SJCRH30 (cell line): ENCODE results near the gene SNX13. TPM values are rescaled to one million over a fixed set of nuclear protein-coding genes. Genes with fewer than 3 reads are reported as not detected.
"Not testable (repeated sequence)": the region's sequence is repeated elsewhere in the genome, so short reads cannot be mapped to it uniquely, and the experiment has no call there.

ENCODE experiments used
- DNase-seq, 2 experiments: peaks; one replicate each; pipeline ENCODE4 v3.0.0-alpha.2; 2015 to 2020
- H3K27ac ChIP-seq: fragments of 250-450 bp; sonication (Bioruptor Pico); 2 replicates; pipeline ENCODE4 v1.5.1; 2020; ENCODE audit warnings: mild to moderate bottlenecking, moderate library complexity
- H3K27me3 ChIP-seq: fragments of 250-450 bp; sonication (Bioruptor Pico); 2 replicates; pipeline ENCODE4 v1.5.1; 2020; ENCODE audit warnings: mild to moderate bottlenecking, moderate library complexity
- H3K36me3 ChIP-seq: fragments of 250-450 bp; sonication (Bioruptor Pico); 2 replicates; pipeline ENCODE4 v1.5.1; 2020; ENCODE audit warnings: mild to moderate bottlenecking, moderate library complexity
- H3K4me1 ChIP-seq: fragments of 250-450 bp; sonication (Bioruptor Pico); 2 replicates; pipeline ENCODE4 v1.5.1; 2020; ENCODE audit warnings: mild to moderate bottlenecking, moderate library complexity
- H3K4me3 ChIP-seq: fragments of 250-450 bp; sonication (Bioruptor Pico); 2 replicates; pipeline ENCODE4 v1.5.1; 2020; ENCODE audit warnings: mild to moderate bottlenecking, moderate library complexity
- H3K9me3 ChIP-seq: fragments of 250-450 bp; sonication (Bioruptor Pico); replicated peaks from 2 replicates; pipeline ENCODE4 v1.5.1; 2020; ENCODE audit warnings: mild to moderate bottlenecking, moderate library complexity
- total RNA-seq: library from RNA; depleted of rRNA; stranded (reverse); fragments of >200 nt; shearing (Covaris generic); gene quantifications from 2 replicates; pipeline ENCODE4 v1.2.3, GENCODE V29; 2014

Gene SNX13
- total RNA-seq, 1 experiment from 2014 or later = 37.1 TPM

DNA sequence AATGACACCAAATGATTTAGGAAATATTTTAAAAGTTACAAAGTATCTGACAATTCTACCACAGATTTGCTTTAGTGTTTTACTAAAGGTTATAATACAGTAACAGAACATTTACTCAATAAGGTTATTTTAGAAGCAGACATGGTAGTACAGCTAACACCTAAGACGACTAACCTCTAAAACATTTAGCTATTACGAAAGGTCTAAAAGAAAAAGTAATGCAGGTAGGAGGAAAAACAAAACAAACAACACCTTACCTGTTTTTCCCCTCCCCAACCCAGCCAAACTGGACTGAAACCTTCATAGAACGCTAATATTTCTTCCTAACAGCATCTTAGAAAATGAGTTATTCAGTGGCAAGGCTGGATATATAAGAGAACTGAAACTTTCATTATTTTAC is 111.3 kb downstream of the SNX13 start:
- DNase-seq = no peak
- Histone ChIP-seq H3K36me3 (peaks cover 14% of the 10 kb centered on the region), H3K9me3 (no peaks in the 10 kb centered on the region), H3K4me1 (no peaks in the 10 kb centered on the region), H3K27me3 (no peaks in the 10 kb centered on the region), H3K4me3 (no peak overlapping the region), H3K27ac (no peak overlapping the region)

DNA sequence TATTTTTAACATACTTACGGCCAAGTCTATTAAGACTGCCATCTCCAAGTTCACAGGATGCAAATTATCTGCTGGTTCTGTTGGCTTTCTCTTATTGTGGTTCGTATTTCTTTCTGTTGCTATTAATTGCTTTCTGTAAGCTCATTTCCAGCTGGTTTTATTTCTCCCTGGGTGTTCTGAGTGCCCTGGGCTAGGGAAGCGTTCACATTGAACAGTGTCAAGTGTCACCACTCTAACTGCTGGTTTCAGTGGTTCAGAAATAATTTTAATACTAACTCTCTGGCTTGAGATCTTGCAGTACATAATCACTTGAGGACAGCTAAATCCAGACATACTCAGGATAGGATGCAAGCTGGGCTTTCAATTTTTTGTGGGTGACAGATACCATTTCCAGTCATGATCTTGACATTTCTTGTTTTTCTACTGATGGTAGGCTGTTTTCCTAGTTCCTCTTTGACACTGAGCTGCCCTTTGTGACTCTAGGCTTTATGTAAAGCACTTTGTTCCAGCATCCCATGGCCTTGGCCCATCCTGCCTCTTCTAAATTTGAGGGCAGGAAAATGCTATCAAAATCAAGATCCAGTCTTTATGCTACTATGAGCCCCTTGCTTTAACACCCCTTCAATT is 117.6 kb downstream of the SNX13 start:
- Histone ChIP-seq H3K27me3 (no peaks in the 10 kb centered on the region), H3K4me1 (peaks cover 15% of the 10 kb centered on the region), H3K9me3 (no peaks in the 10 kb centered on the region), H3K4me3 (no peak overlapping the region), H3K27ac (no peak overlapping the region), H3K36me3 (peaks cover 10% of the 10 kb centered on the region)
- peak; percentile 53 to 77 for DNase-seq

DNA sequence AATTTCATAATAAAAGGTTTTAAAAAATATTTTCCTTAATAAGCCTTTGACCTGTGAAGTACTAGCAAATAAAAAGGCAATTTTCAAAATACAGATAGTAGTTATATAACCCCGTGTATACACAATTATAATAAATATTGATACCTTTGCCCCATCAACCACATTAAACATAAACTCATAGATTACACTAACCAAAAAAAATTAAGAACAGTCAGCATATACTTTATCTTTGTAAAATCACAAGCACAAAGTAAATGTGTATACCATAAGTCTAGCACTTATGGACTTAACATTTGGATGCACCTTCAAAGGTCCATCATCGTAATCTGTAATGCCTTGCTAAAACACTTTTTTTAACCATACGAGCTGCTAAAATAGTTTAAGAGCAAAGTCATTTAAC is 123.4 kb downstream of the SNX13 start:
- Histone ChIP-seq H3K4me1 (no peaks in the 10 kb centered on the region), H3K4me3 (no peak overlapping the region), H3K27ac (no peak overlapping the region), H3K36me3 (peaks cover 9% of the 10 kb centered on the region), H3K27me3 (no peaks in the 10 kb centered on the region), H3K9me3 (peaks cover 7% of the 10 kb centered on the region)
- no peak for DNase-seq

DNA sequence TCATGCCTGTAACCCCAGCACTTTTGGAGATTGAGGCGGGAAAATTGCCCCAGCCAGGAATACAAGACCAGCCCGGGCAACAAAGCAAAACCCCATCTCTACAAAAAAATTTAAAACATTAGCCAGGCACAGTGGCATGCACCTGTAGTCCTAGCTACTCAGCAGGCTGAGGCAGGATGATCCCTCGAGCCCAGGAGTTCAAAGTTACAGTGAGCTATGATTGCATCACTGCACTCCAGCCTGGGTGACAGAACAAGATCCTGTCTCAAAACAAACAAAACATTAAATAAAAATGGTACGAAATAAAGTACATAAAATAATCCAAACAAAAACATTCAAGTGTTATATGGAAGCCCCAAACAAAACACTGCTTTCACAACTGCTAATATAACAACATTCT is 125.0 kb downstream of the SNX13 start:
- Histone ChIP-seq H3K36me3 (peaks cover 9% of the 10 kb centered on the region), H3K9me3 (peaks cover 7% of the 10 kb centered on the region), H3K4me1 (no peaks in the 10 kb centered on the region), H3K27me3 (no peaks in the 10 kb centered on the region), H3K27ac (no peak overlapping the region), H3K4me3 (no peak overlapping the region)
- no peak for DNase-seq

DNA sequence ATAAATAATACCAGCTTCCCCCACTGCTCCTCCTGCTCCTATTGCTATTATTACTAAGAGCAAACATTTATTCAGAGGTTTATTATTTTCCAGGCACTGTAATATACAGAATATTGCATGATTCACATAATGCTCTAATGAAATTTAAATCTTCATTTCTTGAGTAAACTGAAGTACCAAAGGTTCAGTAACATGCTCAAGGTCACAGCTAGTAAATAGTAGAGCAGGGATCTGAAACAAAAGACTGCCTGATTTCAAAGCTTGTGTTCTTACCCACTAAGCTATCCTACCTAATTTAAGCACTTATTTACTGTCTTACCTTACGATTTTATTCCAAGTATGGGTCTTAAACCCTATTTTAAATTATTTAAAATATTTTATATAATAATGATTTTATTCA is 126.2 kb downstream of the SNX13 start:
- peaks cover 7% of the 10 kb centered on the region for H3K9me3 ChIP-seq
- no peak overlapping the region for H3K27ac ChIP-seq
- H3K4me3 ChIP-seq = no peak overlapping the region
- no peak for DNase-seq
- H3K36me3 ChIP-seq = peaks cover 9% of the 10 kb centered on the region
- H3K27me3 ChIP-seq = no peaks in the 10 kb centered on the region
- H3K4me1 ChIP-seq = no peaks in the 10 kb centered on the region

DNA sequence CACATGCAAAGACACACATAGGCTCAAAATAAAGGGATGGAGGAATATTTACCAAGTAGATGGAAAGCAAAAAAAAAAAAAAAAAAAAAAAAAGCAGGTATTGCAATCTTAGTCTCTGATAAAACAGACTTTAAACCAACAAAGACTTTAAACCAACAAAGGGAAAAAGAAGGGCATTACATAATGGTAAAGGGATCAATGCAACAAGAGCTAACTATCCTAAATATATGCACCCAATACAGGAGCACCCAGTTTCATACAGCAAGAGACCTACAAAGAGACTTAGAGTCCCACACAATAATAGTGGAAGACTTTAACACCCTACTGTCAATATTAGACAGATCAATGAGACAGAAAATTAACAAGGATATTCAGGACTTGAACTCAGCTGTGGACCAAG is 131.1 kb downstream of the SNX13 start:
- not testable (repeated sequence) for H3K9me3 ChIP-seq, H3K4me1 ChIP-seq, DNase-seq, H3K4me3 ChIP-seq, H3K27ac ChIP-seq, H3K27me3 ChIP-seq, H3K36me3 ChIP-seq

DNA sequence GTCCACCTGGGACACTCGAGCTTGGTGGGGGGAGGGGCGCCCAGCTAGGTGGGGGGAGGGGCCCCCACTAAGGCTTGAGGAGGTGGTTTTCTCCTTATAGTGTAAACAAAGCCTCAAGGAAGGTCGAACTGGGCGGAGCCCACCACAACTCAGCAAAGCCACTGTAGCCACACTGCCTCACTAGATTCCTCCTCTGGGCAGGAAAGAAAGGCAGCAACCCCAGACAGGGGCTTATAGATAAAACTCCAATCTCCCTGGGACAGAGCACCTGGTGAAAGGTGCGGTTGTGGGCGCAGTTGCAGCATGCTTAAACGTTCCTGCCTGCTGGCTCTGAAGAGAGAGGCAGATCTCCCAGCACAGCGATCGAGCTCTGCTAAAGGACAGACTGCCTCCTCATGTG is 133.1 kb downstream of the SNX13 start:
- Histone ChIP-seq H3K27me3 (no peaks in the 10 kb centered on the region), H3K4me1 (no peaks in the 10 kb centered on the region), H3K9me3 (peaks cover 3% of the 10 kb centered on the region), H3K36me3 (peaks cover 4% of the 10 kb centered on the region; the same call in 1 of the 2 replicates), H3K27ac (no peak overlapping the region), H3K4me3 (no peak overlapping the region)
- DNase-seq = no peak

DNA sequence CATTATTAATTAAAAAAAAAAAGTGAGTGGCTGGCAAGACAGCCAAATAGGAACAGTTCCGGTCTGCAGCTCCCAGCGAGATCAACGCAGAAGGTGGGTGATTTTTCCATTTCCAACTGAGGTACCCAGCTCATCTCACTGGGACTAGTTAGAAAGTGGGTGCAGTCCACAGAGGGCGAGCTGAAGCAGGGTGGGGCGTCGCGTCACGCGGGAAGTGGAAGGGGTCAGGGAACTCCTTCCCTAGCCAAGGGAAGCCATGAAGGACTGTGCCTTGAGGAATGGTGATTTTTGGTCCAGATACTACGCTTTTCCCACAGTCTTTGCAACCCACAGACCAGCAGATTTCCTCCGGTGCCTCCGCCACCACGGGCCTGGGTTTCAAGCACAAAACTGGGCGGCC is 133.7 kb downstream of the SNX13 start:
- Histone ChIP-seq H3K4me3 (no peak overlapping the region), H3K9me3 (no peaks in the 10 kb centered on the region; the same call in none of the 2 replicates), H3K4me1 (no peaks in the 10 kb centered on the region), H3K27ac (no peak overlapping the region), H3K36me3 (peaks cover 4% of the 10 kb centered on the region; the same call in 1 of the 2 replicates), H3K27me3 (no peaks in the 10 kb centered on the region)
- DNase-seq = no peak

DNA sequence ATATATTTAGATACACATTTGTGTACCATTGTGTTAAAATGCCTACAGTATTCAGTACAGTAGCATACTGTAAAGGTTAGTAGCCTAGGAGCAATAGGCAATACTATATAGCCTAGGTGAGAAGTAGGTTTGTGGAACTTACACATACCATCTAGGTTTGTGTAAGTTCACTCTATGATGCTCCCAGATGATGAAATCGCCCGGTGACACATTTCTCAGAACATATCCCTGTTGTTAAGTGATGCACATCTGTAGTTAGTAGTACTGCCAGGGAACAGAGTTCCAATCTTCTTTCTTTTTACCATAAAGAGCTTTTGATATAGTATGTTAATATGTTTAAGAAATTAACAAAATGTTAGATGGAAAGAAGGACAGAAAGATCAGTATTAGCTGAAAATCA is 138.2 kb downstream of the SNX13 start:
- H3K27ac ChIP-seq = no peak overlapping the region
- H3K36me3 ChIP-seq = peaks cover 4% of the 10 kb centered on the region
- H3K9me3 ChIP-seq = no peaks in the 10 kb centered on the region
- no peaks in the 10 kb centered on the region for H3K27me3 ChIP-seq
- no peaks in the 10 kb centered on the region for H3K4me1 ChIP-seq
- DNase-seq = no peak
- H3K4me3 ChIP-seq = no peak overlapping the region

DNA sequence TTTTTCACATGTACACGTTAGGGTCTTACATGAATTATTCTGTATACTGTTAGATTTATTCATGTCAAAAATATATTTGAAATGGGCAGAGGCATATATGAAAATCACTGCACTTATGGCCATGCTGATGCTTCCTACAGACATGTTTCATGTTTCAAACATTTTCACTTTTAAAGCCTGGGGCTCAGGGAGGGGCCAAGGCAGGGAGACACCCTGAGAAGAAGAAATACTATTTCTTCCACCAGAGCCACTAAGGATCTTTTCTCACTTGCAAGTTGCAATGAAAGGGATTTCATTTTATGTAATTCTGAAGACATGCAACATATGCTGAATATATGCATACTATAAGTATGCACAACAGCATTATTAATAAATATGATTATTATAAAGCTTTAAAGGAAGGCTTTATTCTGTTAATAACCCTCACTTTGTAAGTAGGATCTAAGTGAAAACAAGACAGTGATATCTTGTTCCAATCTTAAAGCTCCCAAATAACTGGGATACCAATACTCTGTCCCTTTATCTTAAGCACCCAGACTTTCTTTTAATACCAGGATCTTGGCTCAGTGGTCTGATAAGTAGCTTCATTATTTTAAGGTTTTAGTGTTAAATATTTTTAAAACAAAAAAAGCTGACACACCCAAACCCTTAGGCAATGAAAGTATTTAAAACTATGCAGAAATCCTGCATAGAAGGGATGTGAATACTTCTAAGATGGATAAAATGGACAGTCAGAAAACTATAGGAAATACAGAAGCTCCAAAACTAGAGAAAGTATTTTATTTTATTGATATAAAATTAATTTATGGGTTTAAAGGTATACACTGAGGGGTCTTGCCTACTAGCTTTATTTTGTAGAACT is 148.0 kb downstream of the SNX13 start:
- H3K9me3 ChIP-seq = no peaks in the 10 kb centered on the region
- H3K36me3 ChIP-seq = peaks cover 4% of the 10 kb centered on the region; the same call in 1 of the 2 replicates

DNA sequence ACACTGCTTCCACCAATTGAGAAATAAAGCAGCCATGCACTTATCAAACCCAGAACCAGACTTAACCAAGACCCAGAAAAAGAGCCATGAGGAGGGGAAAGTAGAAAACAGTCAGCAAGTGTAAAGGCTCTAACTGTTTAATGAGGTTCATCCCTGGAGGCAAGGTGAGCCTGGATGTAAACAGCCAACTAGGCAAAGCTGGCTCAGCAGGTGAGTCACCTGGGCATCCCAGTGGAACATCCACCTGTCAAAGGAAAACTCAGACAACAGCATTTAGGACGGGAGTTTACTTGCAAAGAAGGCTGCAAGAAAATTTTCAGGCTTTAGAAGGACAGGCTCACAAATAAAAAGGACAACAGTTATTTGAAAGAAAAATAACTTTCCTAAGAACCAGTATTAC is 153.0 kb downstream of the SNX13 start:
- no peak overlapping the region for H3K4me3 ChIP-seq

More for the DNA sequence above, 148.0 kb downstream of the SNX13 start:
- no peaks in the 10 kb centered on the region for H3K27me3 ChIP-seq
- no peak for DNase-seq
- no peaks in the 10 kb centered on the region for H3K4me1 ChIP-seq
- no peak overlapping the region for H3K4me3 ChIP-seq
- H3K27ac ChIP-seq = no peak overlapping the region

DNA sequence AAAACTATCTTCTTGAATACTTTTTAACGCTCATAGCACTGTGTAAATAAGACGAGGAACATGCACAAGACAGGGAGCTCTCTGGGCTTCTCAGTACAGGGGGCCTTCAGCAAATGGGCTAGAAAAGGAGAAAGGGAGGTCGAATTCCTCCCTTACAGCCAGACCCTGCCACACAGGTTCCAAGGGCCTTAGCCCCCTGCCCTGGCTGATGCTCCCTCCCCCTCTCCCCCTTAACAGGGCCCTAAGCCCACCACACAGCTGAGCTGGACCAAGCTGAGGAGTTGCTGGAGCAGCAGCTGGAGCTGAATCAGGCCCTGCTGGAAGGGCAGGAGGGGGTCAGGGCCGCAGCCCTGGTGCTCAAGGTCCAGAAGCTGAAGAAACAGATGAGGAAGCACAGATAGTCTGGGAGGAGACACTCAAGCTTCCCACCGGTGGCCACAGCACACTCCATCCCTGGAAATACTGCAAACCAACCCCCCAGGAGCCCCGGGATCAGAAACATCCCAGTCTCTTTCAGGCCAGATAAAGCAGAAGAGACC is 153.9 kb downstream of the SNX13 start:
- no peaks in the 10 kb centered on the region for H3K4me1 ChIP-seq
- no peaks in the 10 kb centered on the region for H3K27me3 ChIP-seq
- no peak for DNase-seq

More for the DNA sequence above, 153.0 kb downstream of the SNX13 start:
- Histone ChIP-seq H3K9me3 (no peaks in the 10 kb centered on the region), H3K27ac (no peak overlapping the region), H3K27me3 (no peaks in the 10 kb centered on the region), H3K36me3 (no peaks in the 10 kb centered on the region), H3K4me1 (no peaks in the 10 kb centered on the region)
- DNase-seq = no peak

DNA sequence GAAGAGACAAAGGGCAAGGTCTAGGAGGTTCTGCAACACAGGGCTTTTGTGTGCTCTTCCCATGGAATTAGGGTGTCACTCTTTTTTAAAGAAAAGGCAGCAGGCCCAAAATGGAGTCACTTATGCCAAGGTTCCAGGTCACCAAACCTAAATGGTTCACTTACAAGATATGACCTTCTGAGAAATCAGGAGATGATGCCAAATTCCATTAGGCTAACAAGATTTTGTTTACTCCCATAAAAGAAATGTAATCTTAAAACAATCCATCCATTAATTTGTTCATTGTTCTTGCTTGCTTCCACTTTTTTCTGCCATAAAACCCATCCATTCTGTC is 158.1 kb downstream of the SNX13 start:
- 0 out of 2 replicates have a peak, but pooled peaks cover 2% of the 10 kb centered on the region for H3K4me1 ChIP-seq
- no peak overlapping the region for H3K27ac ChIP-seq
- H3K4me3 ChIP-seq = no peak overlapping the region
- no peak for DNase-seq
- no peaks in the 10 kb centered on the region for H3K9me3 ChIP-seq
- H3K27me3 ChIP-seq = no peaks in the 10 kb centered on the region
- H3K36me3 ChIP-seq = no peaks in the 10 kb centered on the region

More for the DNA sequence above, 153.9 kb downstream of the SNX13 start:
- Histone ChIP-seq H3K4me3 (no peak overlapping the region), H3K36me3 (no peaks in the 10 kb centered on the region), H3K9me3 (no peaks in the 10 kb centered on the region), H3K27ac (no peak overlapping the region)

DNA sequence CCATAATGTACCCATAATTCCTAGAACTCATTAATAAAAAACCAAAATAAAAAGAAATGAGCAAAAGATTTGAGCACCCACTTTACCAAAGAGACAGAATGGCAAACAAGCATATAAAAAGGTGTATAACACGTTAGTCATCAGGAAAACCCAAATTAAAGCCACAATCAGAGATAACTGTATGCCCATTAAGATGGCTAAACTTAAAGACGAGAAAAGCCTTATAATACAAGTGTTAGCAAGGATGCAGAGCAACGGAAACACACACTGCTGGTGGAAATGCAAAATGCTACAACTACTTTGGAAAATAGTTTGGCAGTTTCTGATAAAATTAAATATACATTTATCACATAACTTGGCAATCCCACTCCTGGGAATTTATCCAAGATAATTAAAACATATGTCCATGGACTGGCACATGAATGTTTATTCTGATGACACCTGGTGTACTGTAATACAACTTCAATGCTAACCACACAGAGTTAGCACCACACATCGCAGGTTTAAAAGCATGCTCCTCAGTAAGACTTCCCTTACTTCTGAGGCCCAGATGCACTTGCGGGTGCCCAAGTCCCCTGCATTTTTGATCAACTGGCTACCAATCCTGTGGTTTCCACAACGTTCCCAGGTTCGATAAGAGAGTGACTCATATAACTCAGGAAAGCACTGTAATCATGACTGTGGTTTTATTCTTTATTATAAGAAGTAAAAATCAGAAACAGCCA is 158.6 kb downstream of the SNX13 start:
- Histone ChIP-seq H3K9me3 (no peaks in the 10 kb centered on the region), H3K27ac (no peak overlapping the region), H3K4me1 (0 out of 2 replicates have a peak, but pooled peaks cover 2% of the 10 kb centered on the region), H3K27me3 (no peaks in the 10 kb centered on the region), H3K4me3 (no peak overlapping the region), H3K36me3 (no peaks in the 10 kb centered on the region)
- no peak for DNase-seq

DNA sequence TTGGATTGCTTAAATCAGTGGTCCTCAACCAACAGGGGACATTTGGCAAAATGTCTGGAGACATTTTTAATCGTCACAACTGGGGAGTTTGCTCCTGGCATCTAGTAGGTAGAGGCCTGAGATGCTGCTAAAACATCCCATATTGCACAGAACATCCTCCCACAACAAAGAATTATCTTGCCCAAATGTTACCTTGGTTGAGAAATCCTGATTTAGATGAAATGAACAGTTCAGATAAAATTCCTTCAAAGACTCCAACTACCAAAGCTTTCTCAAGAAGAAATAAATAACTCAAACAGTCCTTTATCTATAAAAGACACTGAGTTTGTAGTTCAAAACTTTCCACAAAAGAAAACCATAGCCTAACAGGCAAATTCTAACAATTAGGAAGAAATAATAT is 160.9 kb downstream of the SNX13 start:
- H3K4me1 ChIP-seq = 0 out of 2 replicates have a peak, but pooled peaks cover 2% of the 10 kb centered on the region
- H3K9me3 ChIP-seq = no peaks in the 10 kb centered on the region
- no peak overlapping the region for H3K4me3 ChIP-seq
- no peaks in the 10 kb centered on the region for H3K27me3 ChIP-seq
- DNase-seq = no peak
- H3K27ac ChIP-seq = no peak overlapping the region
- H3K36me3 ChIP-seq = no peaks in the 10 kb centered on the region
